Upper lobe of right lung (tissue), 1 donor: Measurements from ENCODE around the gene ACTN1. TPM values are rescaled to one million over a fixed set of nuclear protein-coding genes. Genes with fewer than 3 reads are reported as not detected.

Experiments
- ATAC-seq: fragments of 200-7000 bp; cut with Tn5 transposase; one replicate; pipeline ENCODE4 v1.9.1; 2020; ENCODE audit warnings: mild to moderate bottlenecking, moderate library complexity
- DNase-seq: peaks from one replicate; pipeline ENCODE4 v3.0.0-alpha.2; 2020
- H3K27ac ChIP-seq: fragments of 200-600 bp; one replicate; pipeline ENCODE4 v1.8.0; 2022
- H3K27me3 ChIP-seq: fragments of 200-600 bp; one replicate; pipeline ENCODE4 v1.8.0; 2022; ENCODE audit warnings: mild to moderate bottlenecking
- H3K36me3 ChIP-seq: fragments of 200-600 bp; one replicate; pipeline ENCODE4 v1.8.0; 2022
- H3K4me1 ChIP-seq: fragments of 200-600 bp; one replicate; pipeline ENCODE4 v1.8.0; 2022
- H3K4me3 ChIP-seq: fragments of 200-600 bp; one replicate; pipeline ENCODE4 v1.8.0; 2022; ENCODE audit warnings: mild to moderate bottlenecking
- H3K9me3 ChIP-seq: fragments of 200-600 bp; one replicate; pipeline ENCODE4 v1.8.0; 2022
- intact Hi-C: fragments of 100-400 bp; cut with DNase I; formaldehyde crosslinking; loops from one replicate; pipeline ENCODE4 v1.11.0; 2022
- total RNA-seq: library from RNA; stranded (reverse); fragmentation: NEBNext Ultra II Directional; extraction: Animal tissue kit (Norgen Biotek cat#: 25700); gene quantifications from one replicate; pipeline ENCODE4 v1.2.1, GENCODE V29; 2021
- TF ChIP-seq, protein P1 (sequence below): fragments of 200-600 bp; IDR thresholded peaks from one replicate; pipeline ENCODE4 v1.8.0; 2022; ENCODE audit warnings: antibody characterized with exemption
- donor health status: DM: no; HTN: yes; CAD: no; lungs with severe emphysema.

Gene ACTN1
- total RNA-seq, 1 donor from 2014 or later: 177 TPM

DNA sequence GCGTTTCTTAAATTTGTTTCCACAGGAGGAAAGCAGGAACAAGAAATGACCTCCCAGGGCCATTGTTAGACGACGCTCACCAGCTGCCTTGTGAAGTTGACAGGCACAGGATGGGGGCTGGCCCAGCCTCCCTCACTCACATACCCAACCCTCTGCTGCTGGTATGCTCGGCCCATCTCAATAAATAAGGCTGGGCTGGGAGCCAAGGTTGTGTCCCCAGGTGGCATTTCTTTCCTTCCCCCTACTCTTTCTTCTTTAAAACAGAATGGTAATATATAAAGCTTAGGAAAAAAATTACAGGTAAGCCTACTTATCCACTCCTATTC, 93.0 kb downstream of the ACTN1 start:
- H3K27ac ChIP-seq: no peak overlapping the region
- no peaks in the 10 kb centered on the region for H3K27me3 ChIP-seq
- H3K4me3 ChIP-seq: no peak overlapping the region
- intact Hi-C loops: no loop called here
- no peaks in the 10 kb centered on the region for H3K4me1 ChIP-seq
- peaks cover 94% of the 10 kb centered on the region for H3K36me3 ChIP-seq
- ATAC-seq (no peak), DNase-seq (no peak)
- TF ChIP-seq, protein P1, sequence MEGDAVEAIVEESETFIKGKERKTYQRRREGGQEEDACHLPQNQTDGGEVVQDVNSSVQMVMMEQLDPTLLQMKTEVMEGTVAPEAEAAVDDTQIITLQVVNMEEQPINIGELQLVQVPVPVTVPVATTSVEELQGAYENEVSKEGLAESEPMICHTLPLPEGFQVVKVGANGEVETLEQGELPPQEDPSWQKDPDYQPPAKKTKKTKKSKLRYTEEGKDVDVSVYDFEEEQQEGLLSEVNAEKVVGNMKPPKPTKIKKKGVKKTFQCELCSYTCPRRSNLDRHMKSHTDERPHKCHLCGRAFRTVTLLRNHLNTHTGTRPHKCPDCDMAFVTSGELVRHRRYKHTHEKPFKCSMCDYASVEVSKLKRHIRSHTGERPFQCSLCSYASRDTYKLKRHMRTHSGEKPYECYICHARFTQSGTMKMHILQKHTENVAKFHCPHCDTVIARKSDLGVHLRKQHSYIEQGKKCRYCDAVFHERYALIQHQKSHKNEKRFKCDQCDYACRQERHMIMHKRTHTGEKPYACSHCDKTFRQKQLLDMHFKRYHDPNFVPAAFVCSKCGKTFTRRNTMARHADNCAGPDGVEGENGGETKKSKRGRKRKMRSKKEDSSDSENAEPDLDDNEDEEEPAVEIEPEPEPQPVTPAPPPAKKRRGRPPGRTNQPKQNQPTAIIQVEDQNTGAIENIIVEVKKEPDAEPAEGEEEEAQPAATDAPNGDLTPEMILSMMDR: no peak
- H3K9me3 ChIP-seq: no peaks in the 10 kb centered on the region

GRCh38 chr14:68885226-68886108, 93.6 kb downstream of the ACTN1 start:
- intact Hi-C loops: no loop called here
- no peak for DNase-seq
- H3K36me3 ChIP-seq: peaks cover 94% of the 10 kb centered on the region

DNA sequence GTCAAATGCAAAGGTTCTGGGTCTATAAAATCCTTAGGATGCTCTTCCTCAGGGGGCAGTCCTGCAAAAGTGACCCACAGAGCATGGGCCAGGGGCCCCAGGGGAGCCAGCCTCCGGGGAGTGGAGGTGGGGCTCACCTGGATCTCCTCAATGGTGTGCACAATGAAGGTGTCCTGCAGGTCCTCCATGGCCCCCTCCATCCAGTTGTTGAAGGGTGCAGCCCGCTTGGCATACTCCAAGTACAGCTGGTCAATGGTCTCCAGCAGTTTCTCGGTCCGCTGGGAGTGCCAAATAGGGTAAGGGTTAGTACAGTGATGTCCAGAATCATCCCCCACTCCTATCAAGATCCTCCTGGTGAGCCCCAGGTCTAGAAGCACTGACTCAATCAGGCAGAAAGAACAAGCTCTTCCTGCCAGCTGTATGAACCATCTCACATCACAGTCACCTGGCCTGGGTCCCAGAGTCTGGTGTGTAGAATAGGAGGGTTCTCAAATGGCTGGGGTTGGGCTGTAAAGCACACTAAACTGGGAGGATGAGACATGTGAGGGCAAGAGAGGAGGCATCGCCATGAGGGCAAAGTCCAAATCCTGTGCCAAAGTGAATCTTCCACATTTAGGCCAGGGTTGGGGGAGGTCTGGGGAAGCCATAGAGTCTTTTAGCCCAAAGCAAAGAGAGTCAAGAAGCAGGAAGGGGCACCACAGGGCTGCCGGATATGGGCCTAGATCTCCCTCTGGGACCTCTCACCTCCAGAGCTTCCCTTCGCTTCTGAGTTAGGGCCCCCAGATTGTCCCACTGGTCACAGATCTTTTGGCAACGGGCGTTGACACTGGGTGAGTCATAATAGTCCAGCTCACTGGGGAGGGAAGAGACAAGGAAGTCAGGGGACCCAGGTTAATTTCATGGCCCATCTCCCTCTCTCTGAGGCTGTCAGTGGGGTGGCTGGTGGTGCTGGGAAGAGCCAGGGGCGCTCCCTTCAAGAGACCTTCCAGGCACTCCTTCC, 94.8 kb downstream of the ACTN1 start:
- no peak for ATAC-seq
- no peak overlapping the region for H3K4me3 ChIP-seq
- H3K4me1 ChIP-seq: no peaks in the 10 kb centered on the region
- H3K36me3 ChIP-seq: peaks cover 94% of the 10 kb centered on the region
- TF ChIP-seq, protein P1: no peak
- H3K27me3 ChIP-seq: no peaks in the 10 kb centered on the region
- H3K9me3 ChIP-seq: no peaks in the 10 kb centered on the region
- intact Hi-C loops: no loop called here
- DNase-seq: no peak
- H3K27ac ChIP-seq: no peak overlapping the region

More at GRCh38 chr14:68885226-68886108, 93.6 kb downstream of the ACTN1 start:
- ATAC-seq: no peak
- Histone ChIP-seq H3K9me3 (no peaks in the 10 kb centered on the region), H3K4me3 (no peak overlapping the region), H3K27ac (no peak overlapping the region), H3K4me1 (no peaks in the 10 kb centered on the region), H3K27me3 (no peaks in the 10 kb centered on the region)
- TF ChIP-seq, protein P1: no peak

DNA sequence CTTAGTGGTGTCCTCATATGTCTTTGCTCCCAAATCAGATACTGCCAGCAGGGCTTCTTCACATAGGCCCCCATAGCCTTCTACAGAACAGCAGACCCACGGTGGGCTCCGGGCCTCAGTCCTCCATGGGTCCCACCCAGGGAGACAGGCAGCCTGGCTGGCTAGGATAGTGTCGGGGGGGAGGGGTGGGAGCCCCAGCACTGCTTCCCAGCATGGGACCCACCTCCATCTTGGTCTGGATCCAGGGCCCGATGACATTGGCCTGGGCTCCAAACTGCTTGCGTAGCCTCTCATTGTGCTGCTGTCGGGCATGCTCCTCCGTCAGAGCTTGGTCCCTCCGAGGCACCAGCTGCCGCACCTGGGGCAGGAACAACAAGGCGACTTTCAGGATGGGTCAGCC, 96.9 kb downstream of the ACTN1 start:
- ATAC-seq: no peak
- Histone ChIP-seq H3K36me3 (peaks cover 94% of the 10 kb centered on the region), H3K27ac (no peak overlapping the region), H3K9me3 (no peaks in the 10 kb centered on the region), H3K4me1 (no peaks in the 10 kb centered on the region), H3K4me3 (no peak overlapping the region), H3K27me3 (no peaks in the 10 kb centered on the region)
- TF ChIP-seq, protein P1: no peak
- intact Hi-C loops: no loop called here
- DNase-seq: no peak

GRCh38 chr14:68881396-68881795, 97.7 kb downstream of the ACTN1 start:
- DNase-seq: no peak
- intact Hi-C loops: no loop called here

More at GRCh38 chr14:68881396-68881795, 97.7 kb downstream of the ACTN1 start:
- Histone ChIP-seq H3K27ac (peak overlapping the region; percentile 17), H3K4me1 (no peaks in the 10 kb centered on the region), H3K4me3 (no peak overlapping the region), H3K27me3 (no peaks in the 10 kb centered on the region), H3K9me3 (no peaks in the 10 kb centered on the region), H3K36me3 (peaks cover 98% of the 10 kb centered on the region)
- ATAC-seq: no peak
- TF ChIP-seq, protein P1: no peak
